ENCODE data around the gene ADGRG1. TPM values are rescaled to one million over a fixed set of nuclear protein-coding genes. Genes with fewer than 3 reads are reported as not detected.

ADGRG1 gene
- total and polyA plus RNA-seq, 2 experiments from 2014 or later, result 0.21 TPM; not detected in 1

GRCh38 chr16:57632568-57632967, 4.1 kb downstream of the ADGRG1 start:
- no peak for TF ChIP-seq CTCF (IDR thresholded peaks at IDR 0.05; ENCODE audit: low read depth, low read length)
- H3K27me3 ChIP-seq, result no peaks in the 10 kb centered on the region
- H3K36me3 ChIP-seq, result no peaks in the 10 kb centered on the region
- no peak overlapping the region for H3K4me3 ChIP-seq
- peak in 1 of 2 donors; percentile 46 for DNase-seq (ENCODE audit: low read depth in 1 of 2, low spot score in 1 of 2)
- H3K27ac ChIP-seq, result no peak overlapping the region
- H3K9me3 ChIP-seq (ENCODE audit: low read depth), result no peaks in the 10 kb centered on the region
- H3K4me1 ChIP-seq (ENCODE audit: low read depth), result peaks cover 5% of the 10 kb centered on the region

- no peak overlapping the region for H3K27ac ChIP-seq
- no peaks in the 10 kb centered on the region for H3K9me3 ChIP-seq (ENCODE audit: low read depth)
- TF ChIP-seq CTCF (IDR thresholded peaks at IDR 0.05; ENCODE audit: low read depth, low read length), result no peak
- H3K4me1 ChIP-seq (ENCODE audit: low read depth), result no peaks in the 10 kb centered on the region
- H3K36me3 ChIP-seq, result no peaks in the 10 kb centered on the region
- no peaks in the 10 kb centered on the region for H3K27me3 ChIP-seq
- DNase-seq (ENCODE audit: low read depth in 1 of 2, low spot score in 1 of 2), result no peak
- H3K4me3 ChIP-seq, result no peak overlapping the region
Measured at GRCh38 chr16:57633383-57634064, 5.1 kb downstream of the ADGRG1 start.

GRCh38 chr16:57634171-57634570, 5.7 kb downstream of the ADGRG1 start:
- no peak overlapping the region for H3K27ac ChIP-seq
- H3K4me1 ChIP-seq (ENCODE audit: low read depth), result no peaks in the 10 kb centered on the region
- no peak for TF ChIP-seq CTCF (IDR thresholded peaks at IDR 0.05; ENCODE audit: low read depth, low read length)
- no peaks in the 10 kb centered on the region for H3K36me3 ChIP-seq
- DNase-seq (ENCODE audit: low read depth in 1 of 2, low spot score in 1 of 2), result no peak
- no peaks in the 10 kb centered on the region for H3K9me3 ChIP-seq (ENCODE audit: low read depth)
- H3K27me3 ChIP-seq, result no peaks in the 10 kb centered on the region
- no peak overlapping the region for H3K4me3 ChIP-seq

- Histone ChIP-seq H3K27ac (no peak overlapping the region), H3K4me1 (ENCODE audit: low read depth) (no peaks in the 10 kb centered on the region), H3K36me3 (no peaks in the 10 kb centered on the region), H3K4me3 (no peak overlapping the region), H3K9me3 (ENCODE audit: low read depth) (no peaks in the 10 kb centered on the region), H3K27me3 (no peaks in the 10 kb centered on the region)
- TF ChIP-seq CTCF (IDR thresholded peaks at IDR 0.05; ENCODE audit: low read depth, low read length), result no peak
- no peak for DNase-seq (ENCODE audit: low read depth in 1 of 2, low spot score in 1 of 2)
Measured at GRCh38 chr16:57635266-57636097, 7.1 kb downstream of the ADGRG1 start.

- no peaks in the 10 kb centered on the region for H3K9me3 ChIP-seq (ENCODE audit: low read depth)
- no peak overlapping the region for H3K4me3 ChIP-seq
- H3K27me3 ChIP-seq, result no peaks in the 10 kb centered on the region
- no peaks in the 10 kb centered on the region for H3K4me1 ChIP-seq (ENCODE audit: low read depth)
- no peak for DNase-seq (ENCODE audit: low read depth in 1 of 2, low spot score in 1 of 2)
- no peaks in the 10 kb centered on the region for H3K36me3 ChIP-seq
- no peak for TF ChIP-seq CTCF (IDR thresholded peaks at IDR 0.05; ENCODE audit: low read depth, low read length)
- no peak overlapping the region for H3K27ac ChIP-seq
Measured at GRCh38 chr16:57636184-57636583, 7.8 kb downstream of the ADGRG1 start.
